Suprapubic skin (tissue), 3 donors: Measurements from ENCODE around the gene HADHB.

Source experiments
- CTCF ChIP-seq, 2 donors: fragments of 200-600 bp in 1 of 2; fragments of 450-650 bp in 1 of 2; sonication (generic) in 1 of 2; IDR thresholded peaks; one replicate each; pipeline ENCODE4 v1.5.1; 2016 to 2019; ENCODE audit warnings: antibody characterized with exemption in 2 of 2, mild to moderate bottlenecking in 1 of 2, moderate library complexity in 1 of 2
- POLR2A ChIP-seq, 2 donors: fragments of 450-650 bp; IDR thresholded peaks; one replicate each; pipeline ENCODE4 v1.6.1; 2017; ENCODE audit warnings: antibody characterized with exemption in 2 of 2, mild to moderate bottlenecking in 2 of 2, moderate library complexity in 2 of 2

GRCh38 chr2:26298638-26299393 lies 54.1 kb downstream of the HADHB start:
- TF ChIP-seq CTCF (IDR thresholded peaks at IDR 0.05) (no peak), POLR2A (IDR thresholded peaks at IDR 0.05) (no peak)
